Ishikawa (cell line): Measurements from ENCODE around the gene POLD2.

Experiments used
- CEBPB ChIP-seq: IDR thresholded peaks from 2 replicates; pipeline ENCODE4 v1.6.1; 2012
- CREB1 ChIP-seq: IDR thresholded peaks from 2 replicates; pipeline ENCODE4 v1.6.1; 2012; ENCODE audit warnings: low read depth
- EGR1 ChIP-seq: IDR thresholded peaks from 2 replicates; pipeline ENCODE4 v1.6.1; 2012
- EP300 ChIP-seq: IDR thresholded peaks from 2 replicates; pipeline ENCODE4 v1.6.1; 2012; ENCODE audit warnings: borderline replicate concordance
- FOXM1 ChIP-seq: IDR thresholded peaks from 2 replicates; pipeline ENCODE4 v1.6.1; 2012; ENCODE audit warnings: low read depth, borderline replicate concordance
- MAX ChIP-seq: IDR thresholded peaks from 2 replicates; pipeline ENCODE4 v1.6.1; 2012
- NFIC ChIP-seq: IDR thresholded peaks from 2 replicates; pipeline ENCODE4 v1.6.1; 2012
- RAD21 ChIP-seq: IDR thresholded peaks from 2 replicates; pipeline ENCODE4 v1.6.1; 2012; ENCODE audit warnings: low read depth
- REST ChIP-seq: IDR thresholded peaks from 2 replicates; pipeline ENCODE4 v1.6.1; 2012; ENCODE audit warnings: low read depth, mild to moderate bottlenecking
- TAF1 ChIP-seq: IDR thresholded peaks from 2 replicates; pipeline ENCODE4 v1.6.1; 2012; ENCODE audit warnings: low read depth, mild to moderate bottlenecking
- TCF12 ChIP-seq: IDR thresholded peaks from 2 replicates; pipeline ENCODE4 v1.6.1; 2012; ENCODE audit warnings: low read depth
- TEAD4 ChIP-seq: IDR thresholded peaks from 2 replicates; pipeline ENCODE4 v1.6.1; 2012
- YY1 ChIP-seq: IDR thresholded peaks from 2 replicates; pipeline ENCODE4 v1.6.1; 2012; ENCODE audit warnings: low read depth
- ZBTB7A ChIP-seq: IDR thresholded peaks from 2 replicates; pipeline ENCODE4 v1.6.1; 2012; ENCODE audit warnings: low read depth
- TF ChIP-seq, protein P1 (sequence below): IDR thresholded peaks from 2 replicates; pipeline ENCODE4 v1.6.1; 2012

POLD2 gene

DNA sequence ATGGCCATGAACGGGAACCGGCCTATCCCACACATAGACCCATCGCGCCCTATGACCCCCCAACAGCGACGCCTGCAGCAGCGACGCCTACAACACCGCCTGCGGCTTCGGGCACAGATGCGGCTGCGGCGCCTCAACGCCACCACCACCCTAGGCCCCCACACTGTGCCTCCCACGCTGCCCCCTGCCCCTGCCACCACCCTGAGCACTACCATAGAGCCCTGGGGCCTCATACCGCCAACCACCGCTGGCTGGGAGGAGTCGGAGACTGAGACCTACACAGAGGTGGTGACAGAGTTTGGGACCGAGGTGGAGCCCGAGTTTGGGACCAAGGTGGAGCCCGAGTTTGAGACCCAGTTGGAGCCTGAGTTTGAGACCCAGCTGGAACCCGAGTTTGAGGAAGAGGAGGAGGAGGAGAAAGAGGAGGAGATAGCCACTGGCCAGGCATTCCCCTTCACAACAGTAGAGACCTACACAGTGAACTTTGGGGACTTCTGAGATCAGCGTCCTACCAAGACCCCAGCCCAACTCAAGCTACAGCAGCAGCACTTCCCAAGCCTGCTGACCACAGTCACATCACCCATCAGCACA lies 9.5 kb downstream of the POLD2 start:
- TF ChIP-seq CEBPB (no peak), RAD21 (no peak), TEAD4 (no peak), MAX (no peak), EP300 (no peak), YY1 (no peak), EGR1 (no peak), TAF1 (no peak), CREB1 (no peak), TCF12 (no peak), FOXM1 (no peak), ZBTB7A (no peak), NFIC (no peak), REST (no peak)
- TF ChIP-seq, protein P1, sequence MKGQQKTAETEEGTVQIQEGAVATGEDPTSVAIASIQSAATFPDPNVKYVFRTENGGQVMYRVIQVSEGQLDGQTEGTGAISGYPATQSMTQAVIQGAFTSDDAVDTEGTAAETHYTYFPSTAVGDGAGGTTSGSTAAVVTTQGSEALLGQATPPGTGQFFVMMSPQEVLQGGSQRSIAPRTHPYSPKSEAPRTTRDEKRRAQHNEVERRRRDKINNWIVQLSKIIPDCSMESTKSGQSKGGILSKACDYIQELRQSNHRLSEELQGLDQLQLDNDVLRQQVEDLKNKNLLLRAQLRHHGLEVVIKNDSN = no peak

DNA sequence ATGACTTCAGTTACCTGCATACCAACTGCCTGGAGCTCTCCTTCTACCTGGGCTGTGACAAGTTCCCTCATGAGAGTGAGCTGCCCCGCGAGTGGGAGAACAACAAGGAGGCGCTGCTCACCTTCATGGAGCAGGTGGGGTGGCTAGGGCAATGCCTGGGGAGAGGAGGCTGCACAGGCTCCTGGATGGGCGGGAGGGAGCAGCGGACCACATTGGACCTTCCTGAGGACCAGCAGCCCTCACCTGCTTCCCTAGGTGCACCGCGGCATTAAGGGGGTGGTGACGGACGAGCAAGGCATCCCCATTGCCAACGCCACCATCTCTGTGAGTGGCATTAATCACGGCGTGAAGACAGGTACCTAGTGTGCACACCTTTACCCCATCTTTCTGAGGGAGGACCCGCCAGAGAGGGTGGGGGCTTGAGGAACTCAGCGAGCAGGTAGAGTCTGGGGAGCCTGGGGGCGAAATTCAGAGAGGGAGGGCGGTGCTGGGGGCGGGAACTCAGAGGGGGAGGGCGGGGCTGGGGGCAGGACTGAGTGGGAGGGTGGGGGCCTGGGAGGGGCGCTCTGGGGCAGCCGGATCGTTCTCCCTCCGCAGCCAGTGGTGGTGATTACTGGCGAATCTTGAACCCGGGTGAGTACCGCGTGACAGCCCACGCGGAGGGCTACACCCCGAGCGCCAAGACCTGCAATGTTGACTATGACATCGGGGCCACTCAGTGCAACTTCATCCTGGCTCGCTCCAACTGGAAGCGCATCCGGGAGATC lies 10.2 kb downstream of the POLD2 start:
- no peak for TF ChIP-seq EGR1
- no peak for TF ChIP-seq NFIC
- no peak for TF ChIP-seq EP300
- TF ChIP-seq FOXM1 = no peak
- no peak for TF ChIP-seq REST
- TF ChIP-seq TCF12 = no peak
- TF ChIP-seq CREB1 = no peak
- TF ChIP-seq CEBPB = no peak
- TF ChIP-seq TEAD4 = no peak

GRCh38 chr7:44112231-44112996 lies 10.9 kb downstream of the POLD2 start:
- no peak for TF ChIP-seq TCF12
- TF ChIP-seq REST = no peak
- no peak for TF ChIP-seq TEAD4
- TF ChIP-seq YY1 = no peak
- TF ChIP-seq RAD21 = no peak
- no peak for TF ChIP-seq CREB1

DNA sequence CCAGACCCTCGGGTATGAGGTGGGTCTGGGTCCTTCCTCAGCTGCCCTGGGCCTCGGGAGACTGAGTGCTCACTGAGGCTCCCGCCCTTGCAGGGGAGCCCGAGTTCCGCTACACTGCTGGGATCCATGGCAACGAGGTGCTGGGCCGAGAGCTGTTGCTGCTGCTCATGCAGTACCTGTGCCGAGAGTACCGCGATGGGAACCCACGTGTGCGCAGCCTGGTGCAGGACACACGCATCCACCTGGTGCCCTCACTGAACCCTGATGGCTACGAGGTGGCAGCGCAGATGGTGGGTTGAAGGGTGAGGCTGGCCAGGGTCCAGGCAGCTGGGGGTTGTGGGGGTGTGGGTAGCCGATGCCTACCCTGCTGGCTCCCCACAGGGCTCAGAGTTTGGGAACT lies 11.6 kb downstream of the POLD2 start:
- TF ChIP-seq EP300 = no peak
- no peak for TF ChIP-seq CEBPB
- TF ChIP-seq RAD21 = no peak
- no peak for TF ChIP-seq TCF12
- no peak for TF ChIP-seq CREB1
- no peak for TF ChIP-seq ZBTB7A
- TF ChIP-seq TAF1 = no peak
- no peak for TF ChIP-seq FOXM1
- TF ChIP-seq TEAD4 = no peak
- no peak for TF ChIP-seq NFIC
- no peak for TF ChIP-seq REST
- TF ChIP-seq, protein P1 = no peak
- TF ChIP-seq MAX = no peak
- TF ChIP-seq EGR1 = no peak
